CD8-positive, alpha-beta memory T cell (primary cell): ENCODE results near the gene IL11RA. TPM values are rescaled to one million over a fixed set of nuclear protein-coding genes. Genes with fewer than 3 reads are reported as not detected.

Experiments used
- CTCF ChIA-PET: fragments of 350-600 bp; sonication (Branson Sonifier 250); formaldehyde crosslinking; loops from one replicate; lab custom pipeline; 2021; ENCODE audit warnings: antibody characterized with exemption; lab: Charles Lee
- POLR2A ChIA-PET: fragments of 350-600 bp; sonication (Branson Sonifier 250); formaldehyde crosslinking; loops from one replicate; lab custom pipeline; 2021; ENCODE audit warnings: antibody characterized with exemption; lab: Charles Lee
- DNase-seq, 5 donors: peaks; one replicate each; pipeline versions ENCODE4 v3.0.0 to v3.0.0-alpha.2; 2020 to 2022; ENCODE audit warnings: mixed read lengths in 1 of 5
- H3K27ac ChIP-seq: one replicate; pipeline ENCODE4 v1.7.0; 2013; ENCODE audit warnings: low read depth, mild to moderate bottlenecking, low read length, moderate library complexity
- H3K27me3 ChIP-seq: 2 replicates; pipeline ENCODE4 v1.7.0; 2013; ENCODE audit warnings: low read length, mild to moderate bottlenecking; ENCODE audit not compliant: insufficient read depth, poor library complexity, severe bottlenecking
- H3K36me3 ChIP-seq: 2 replicates; pipeline ENCODE4 v1.7.0; 2013; ENCODE audit warnings: mild to moderate bottlenecking, low read length, moderate library complexity; ENCODE audit not compliant: insufficient read depth
- H3K4me1 ChIP-seq: 2 replicates; pipeline ENCODE4 v1.7.0; 2013; ENCODE audit warnings: mild to moderate bottlenecking, low read length, moderate library complexity; ENCODE audit not compliant: insufficient read depth
- H3K4me3 ChIP-seq: 2 replicates; pipeline ENCODE4 v1.7.0; 2013; ENCODE audit warnings: mild to moderate bottlenecking, low read length
- H3K9me3 ChIP-seq: 2 replicates; pipeline ENCODE4 v1.7.0; 2013; ENCODE audit warnings: mild to moderate bottlenecking, low read length
- H3K27ac Mint-ChIP-seq, 8 donors: one replicate each; pipeline ENCODE4 v1.8.0; 2020 to 2021; ENCODE audit warnings: mixed read lengths in 8 of 8, mild to moderate bottlenecking in 6 of 8, inconsistent platforms in 3 of 8, moderate library complexity in 3 of 8
- H3K27me3 Mint-ChIP-seq, 2 donors: one replicate each; pipeline ENCODE4 v1.8.0; 2020 to 2021; ENCODE audit warnings: mixed read lengths in 2 of 2, mild to moderate bottlenecking in 1 of 2, moderate library complexity in 1 of 2
- H3K36me3 Mint-ChIP-seq, 3 donors: one replicate each; pipeline ENCODE4 v1.8.0; 2020 to 2021; ENCODE audit warnings: mixed read lengths in 3 of 3, inconsistent platforms in 1 of 3, mild to moderate bottlenecking in 1 of 3
- H3K4me1 Mint-ChIP-seq, 3 donors: one replicate each; pipeline ENCODE4 v1.8.0; 2020 to 2021; ENCODE audit warnings: mixed read lengths in 3 of 3, inconsistent platforms in 1 of 3, mild to moderate bottlenecking in 1 of 3
- H3K4me3 Mint-ChIP-seq, 7 donors: one replicate each; pipeline ENCODE4 v1.8.0; 2020 to 2021; ENCODE audit warnings: mixed read lengths in 7 of 7, mild to moderate bottlenecking in 6 of 7, moderate library complexity in 4 of 7, inconsistent platforms in 2 of 7
- H3K9me3 Mint-ChIP-seq, 5 donors: one replicate each; pipeline ENCODE4 v1.8.0; 2020 to 2022; ENCODE audit warnings: mixed read lengths in 5 of 5, mild to moderate bottlenecking in 3 of 5, moderate library complexity in 2 of 5, inconsistent platforms in 1 of 5
- polyA plus RNA-seq: library from polyadenylated mRNA; unstranded; fragments of 300-500 nt; fragmentation: Illumina TruSeq; gene quantifications from one replicate; pipeline ENCODE4 v1.2.3, GENCODE V29; 2021
- total RNA-seq, 2 experiments: library from RNA; stranded (reverse); gene quantifications; one replicate each; pipeline ENCODE4 v1.2.3, GENCODE V29; 2021

Gene IL11RA
- total RNA-seq (10 to 100 TPM; 15.6 to 16.5 TPM), polyA plus RNA-seq (5.3 TPM)

GRCh38 chr9:34651876-34652601 lies at the start of gene IL11RA:
Gene IL11RA (plus strand): TSS chr9:34652185. CDS start chr9:34655218, 3,033 bp downstream.
- peak within 1 kb of the TSS; percentile 40 for H3K27ac ChIP-seq
- H3K4me3 ChIP-seq: no peak within 1 kb of the TSS
- CTCF ChIA-PET: interaction anchor here (1.7 to 7.6 kb wide), 2 partner anchors 13 to 39 kb away, joined by 3 to 54 read pairs; a partner anchor contains a TSS
- no peak for DNase-seq
- H3K4me1 ChIP-seq: peaks cover 32% of the 10 kb centered on the region
- Mint-ChIP-seq H3K36me3 (peaks cover 4 to 48% (median 6%) of the 10 kb centered on the region in 3 donors), H3K27ac (peak within 1 kb of the TSS; percentile 0 to 89 (median 62)), H3K9me3 (no peaks in the 10 kb centered on the region), H3K4me3 (peak within 1 kb of the TSS in 2 of 7 donors; percentile 3 to 58), H3K27me3 (peaks cover 0 to 3% of the 10 kb centered on the region in 2 donors), H3K4me1 (peaks cover 36 to 55% (median 41%) of the 10 kb centered on the region in 3 donors)
- H3K36me3 ChIP-seq: peaks cover 19% of the 10 kb centered on the region
- POLR2A ChIA-PET: interaction anchor here (1.1 kb wide), 1 partner anchor 15 kb away, joined by 3 read pairs; the partner anchor contains the start of gene SIGMAR1
- no peaks in the 10 kb centered on the region for H3K9me3 ChIP-seq
- no peaks in the 10 kb centered on the region for H3K27me3 ChIP-seq

- Mint-ChIP-seq H3K4me1 (no peaks in the 10 kb centered on the region), H3K4me3 (peak overlapping the region in 1 of 7 donors; percentile 2), H3K27me3 (no peaks in the 10 kb centered on the region), H3K36me3 (no peaks in the 10 kb centered on the region), H3K27ac (no peak overlapping the region), H3K9me3 (no peaks in the 10 kb centered on the region)
- Histone ChIP-seq H3K27ac (no peak overlapping the region), H3K27me3 (no peaks in the 10 kb centered on the region), H3K36me3 (no peaks in the 10 kb centered on the region), H3K4me1 (no peaks in the 10 kb centered on the region), H3K9me3 (no peaks in the 10 kb centered on the region), H3K4me3 (no peak overlapping the region)
- CTCF ChIA-PET: interaction anchor here (0.6 to 6.9 kb wide), 21 partner anchors 9 to 272 kb away, joined by 3 to 47 read pairs (median 4); partner anchors contain the start of genes CCL21, DCTN3, ENHO and SIGMAR1
- DNase-seq: peak; percentile 65 to 86 (median 73)
- POLR2A ChIA-PET: no interaction called here
Measured at GRCh38 chr9:34603610-34604231, 48.3 kb upstream of the IL11RA start.

- Mint-ChIP-seq H3K36me3 (peaks cover 0 to 4% (median 2%) of the 10 kb centered on the region in 3 donors), H3K4me3 (no peak overlapping the region), H3K4me1 (peaks cover 6 to 15% (median 12%) of the 10 kb centered on the region in 3 donors), H3K27ac (no peak overlapping the region), H3K27me3 (no peaks in the 10 kb centered on the region), H3K9me3 (no peaks in the 10 kb centered on the region)
- Histone ChIP-seq H3K36me3 (no peaks in the 10 kb centered on the region), H3K27me3 (no peaks in the 10 kb centered on the region), H3K27ac (no peak overlapping the region), H3K4me3 (no peak overlapping the region), H3K4me1 (peaks cover 7% of the 10 kb centered on the region), H3K9me3 (no peaks in the 10 kb centered on the region)
- DNase-seq: no peak
- ChIA-PET POLR2A (no interaction called here), CTCF (interaction anchor here (0.7 to 6.9 kb wide), 4 partner anchors 9 to 28 kb away, joined by 3 to 47 read pairs (median 7); no protein-coding TSS in a partner anchor)
Measured at GRCh38 chr9:34606190-34606589, 45.8 kb upstream of the IL11RA start.

GRCh38 chr9:34606905-34607304 lies 45.1 kb upstream of the IL11RA start:
- CTCF ChIA-PET: interaction anchor here (1.3 to 6.9 kb wide), 3 partner anchors 11 to 27 kb away, joined by 7 to 47 read pairs (median 7); no protein-coding TSS in a partner anchor
- no peak overlapping the region for H3K27ac ChIP-seq
- no peak overlapping the region for H3K4me3 Mint-ChIP-seq
- H3K9me3 ChIP-seq: no peaks in the 10 kb centered on the region
- no peaks in the 10 kb centered on the region for H3K27me3 ChIP-seq
- no peaks in the 10 kb centered on the region for H3K27me3 Mint-ChIP-seq
- H3K27ac Mint-ChIP-seq: no peak overlapping the region
- H3K9me3 Mint-ChIP-seq: no peaks in the 10 kb centered on the region
- H3K36me3 ChIP-seq: no peaks in the 10 kb centered on the region
- H3K4me1 ChIP-seq: peaks cover 11% of the 10 kb centered on the region
- POLR2A ChIA-PET: no interaction called here
- DNase-seq: no peak
- H3K4me1 Mint-ChIP-seq: peaks cover 13 to 21% (median 17%) of the 10 kb centered on the region in 3 donors
- peaks cover 0 to 9% (median 4%) of the 10 kb centered on the region in 3 donors for H3K36me3 Mint-ChIP-seq
- H3K4me3 ChIP-seq: no peak overlapping the region

GRCh38 chr9:34607331-34607730 lies 44.7 kb upstream of the IL11RA start:
- no peak overlapping the region for H3K4me3 ChIP-seq
- H3K36me3 Mint-ChIP-seq: peaks cover 0 to 11% (median 4%) of the 10 kb centered on the region in 3 donors
- H3K27ac ChIP-seq: no peak overlapping the region
- no peak for DNase-seq
- H3K4me1 Mint-ChIP-seq: peaks cover 14 to 23% (median 20%) of the 10 kb centered on the region in 3 donors
- peaks cover 13% of the 10 kb centered on the region for H3K4me1 ChIP-seq
- CTCF ChIA-PET: interaction anchor here (1.3 to 6.9 kb wide), 3 partner anchors 10 to 27 kb away, joined by 7 to 47 read pairs (median 7); no protein-coding TSS in a partner anchor
- H3K36me3 ChIP-seq: no peaks in the 10 kb centered on the region
- no peak overlapping the region for H3K27ac Mint-ChIP-seq
- no peak overlapping the region for H3K4me3 Mint-ChIP-seq
- no peaks in the 10 kb centered on the region for H3K27me3 ChIP-seq
- no peaks in the 10 kb centered on the region for H3K9me3 Mint-ChIP-seq
- no peaks in the 10 kb centered on the region for H3K9me3 ChIP-seq
- POLR2A ChIA-PET: no interaction called here
- no peaks in the 10 kb centered on the region for H3K27me3 Mint-ChIP-seq

- CTCF ChIA-PET: interaction anchor here (0.6 to 1.9 kb wide), 5 partner anchors 10 to 232 kb away, joined by 3 to 29 read pairs (median 6); partner anchors contain the start of gene DCTN3
- DNase-seq: no peak
Measured at GRCh38 chr9:34610434-34611206, 41.4 kb upstream of the IL11RA start.

GRCh38 chr9:34611251-34611810 lies 40.7 kb upstream of the IL11RA start:
- Histone ChIP-seq H3K4me1 (peaks cover 22% of the 10 kb centered on the region), H3K36me3 (peaks cover 3% of the 10 kb centered on the region), H3K9me3 (no peaks in the 10 kb centered on the region), H3K27me3 (no peaks in the 10 kb centered on the region), H3K27ac (peak overlapping the region; percentile 85), H3K4me3 (peak overlapping the region; percentile 90)
- Mint-ChIP-seq H3K9me3 (no peaks in the 10 kb centered on the region), H3K27ac (peak overlapping the region; percentile 88 to 99 (median 93)), H3K4me1 (peaks cover 22 to 32% (median 26%) of the 10 kb centered on the region in 3 donors), H3K27me3 (peaks cover 0 to 2% of the 10 kb centered on the region in 2 donors), H3K4me3 (peak overlapping the region; percentile 85 to 94 (median 88)), H3K36me3 (peaks cover 0 to 40% (median 7%) of the 10 kb centered on the region in 3 donors)
- DNase-seq: peak in 1 of 5 donors; percentile 17
- CTCF ChIA-PET: interaction anchor here (0.6 to 1.9 kb wide), 5 partner anchors 9 to 232 kb away, joined by 3 to 29 read pairs (median 6); partner anchors contain the start of gene DCTN3
- POLR2A ChIA-PET: interaction anchor here (0.6 to 1.6 kb wide), 5 partner anchors 9 to 50 kb away, joined by 3 to 7 read pairs (median 5); partner anchors contain the start of genes DCTN3, GALT and SIGMAR1

More at GRCh38 chr9:34610434-34611206, 41.4 kb upstream of the IL11RA start:
- H3K4me3 ChIP-seq: peak overlapping the region; percentile 90
- POLR2A ChIA-PET: interaction anchor here (0.6 to 1.6 kb wide), 5 partner anchors 10 to 51 kb away, joined by 3 to 7 read pairs (median 5); partner anchors contain the start of genes DCTN3, GALT and SIGMAR1
- Mint-ChIP-seq H3K4me3 (peak overlapping the region in 6 of 7 donors; percentile 65 to 94 (median 86)), H3K4me1 (peaks cover 22 to 32% (median 26%) of the 10 kb centered on the region in 3 donors), H3K36me3 (peaks cover 0 to 33% (median 4%) of the 10 kb centered on the region in 3 donors), H3K9me3 (no peaks in the 10 kb centered on the region), H3K27me3 (peaks cover 0 to 2% of the 10 kb centered on the region in 2 donors), H3K27ac (peak overlapping the region in 5 of 8 donors; percentile 48 to 95 (median 81))
- no peaks in the 10 kb centered on the region for H3K36me3 ChIP-seq
- H3K4me1 ChIP-seq: peaks cover 22% of the 10 kb centered on the region
- H3K9me3 ChIP-seq: no peaks in the 10 kb centered on the region
- H3K27ac ChIP-seq: no peak overlapping the region
- H3K27me3 ChIP-seq: no peaks in the 10 kb centered on the region
